Suprapubic skin (tissue), 4 donors: ENCODE results near the gene SLC24A4. TPM values are rescaled to one million over a fixed set of nuclear protein-coding genes. Genes with fewer than 3 reads are reported as not detected.

Experiments used
- DNase-seq, 2 donors: peaks; one replicate each; pipeline ENCODE4 v3.0.0-alpha.2; 2019; ENCODE audit warnings: low spot score in 2 of 2
- H3K27ac ChIP-seq: fragments of 200-600 bp; sonication (generic); one replicate; pipeline ENCODE4 v1.5.1; 2019
- H3K27me3 ChIP-seq: fragments of 200-600 bp; sonication (generic); one replicate; pipeline ENCODE4 v1.5.1; 2019
- H3K36me3 ChIP-seq: fragments of 200-600 bp; sonication (generic); one replicate; pipeline ENCODE4 v1.5.1; 2019
- H3K4me1 ChIP-seq: fragments of 200-600 bp; sonication (generic); one replicate; pipeline ENCODE4 v1.5.1; 2019
- H3K4me3 ChIP-seq: fragments of 200-600 bp; sonication (generic); one replicate; pipeline ENCODE4 v1.5.1; 2019; ENCODE audit warnings: mild to moderate bottlenecking
- H3K9me3 ChIP-seq: fragments of 200-600 bp; sonication (generic); one replicate; pipeline ENCODE4 v1.5.1; 2019
- CTCF ChIP-seq, 2 donors: fragments of 200-600 bp in 1 of 2; fragments of 450-650 bp in 1 of 2; sonication (generic) in 1 of 2; IDR thresholded peaks; one replicate each; pipeline ENCODE4 v1.5.1; 2016 to 2019; ENCODE audit warnings: antibody characterized with exemption in 2 of 2, mild to moderate bottlenecking in 1 of 2, moderate library complexity in 1 of 2
- EP300 ChIP-seq: sonication (generic); formaldehyde crosslinking; IDR thresholded peaks from one replicate; pipeline ENCODE4 v1.6.1; 2017; ENCODE audit warnings: antibody characterized with exemption
- POLR2A ChIP-seq, 2 donors: fragments of 450-650 bp; IDR thresholded peaks; one replicate each; pipeline ENCODE4 v1.6.1; 2017; ENCODE audit warnings: antibody characterized with exemption in 2 of 2, mild to moderate bottlenecking in 2 of 2, moderate library complexity in 2 of 2
- POLR2AphosphoS5 ChIP-seq, 3 donors: sonication (generic); formaldehyde crosslinking; IDR thresholded peaks; one replicate each; pipeline ENCODE4 v1.6.1; 2017; ENCODE audit warnings: antibody characterized with exemption in 3 of 3
- WGBS: methylation state at CpG from one replicate; pipeline ENCODE4 v1.1.5; 2018; 5-methylcytosine and 5-hydroxymethylcytosine counted together
- total RNA-seq, 4 donors: library from RNA; depleted of rRNA; stranded (reverse); fragments of >200 nt; gene quantifications; one replicate each; pipeline ENCODE4 v1.1.0, GENCODE V29; 2016

SLC24A4 gene
- total RNA-seq, 4 donors from 2014 or later = 0.11 to 0.57 (median 0.34) TPM

DNA sequence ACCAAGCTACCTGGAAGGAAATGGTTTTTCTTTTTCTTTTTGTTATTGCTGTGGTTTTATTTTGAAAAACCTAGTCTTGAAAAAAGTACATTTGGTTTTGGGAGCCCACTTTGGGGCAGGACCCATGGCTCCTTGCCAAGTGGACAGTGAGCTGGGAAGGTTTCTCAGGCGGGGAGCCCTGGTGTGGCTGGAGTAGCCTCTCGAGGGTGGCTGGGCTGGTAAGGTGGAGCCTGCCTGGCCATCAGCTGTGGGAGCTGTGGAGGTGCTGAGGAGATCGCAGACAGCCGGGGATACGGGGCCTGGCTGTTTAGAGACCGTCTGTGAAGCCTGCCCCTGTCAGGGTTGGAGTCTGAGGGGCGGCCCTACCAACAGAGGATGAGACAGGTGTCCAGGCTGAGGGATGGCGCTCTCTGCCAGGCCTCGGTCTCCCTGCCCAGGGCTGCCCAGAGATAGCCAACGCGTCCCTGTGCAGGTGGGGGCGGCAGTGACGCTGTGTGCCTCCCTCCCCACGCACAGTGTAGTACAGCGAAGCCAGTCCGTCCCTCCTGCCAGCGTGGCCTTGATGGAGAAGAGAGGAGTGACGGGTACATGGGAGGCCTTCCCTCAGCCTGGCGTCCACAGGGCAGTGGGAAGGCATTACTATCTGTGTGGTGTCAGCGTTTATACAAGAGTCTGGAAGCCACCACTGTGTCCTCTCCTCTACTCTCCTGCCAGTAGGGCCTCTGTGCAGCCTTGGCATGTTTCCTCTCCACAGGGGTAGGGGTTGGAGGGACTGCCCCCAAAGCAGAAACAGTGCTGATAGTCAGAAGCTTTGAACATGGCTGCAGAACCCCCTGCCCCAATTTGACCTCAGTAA lies 196.5 kb downstream of the SLC24A4 start:
- 83% methylated on average over 14 of the region's 20 CpGs for WGBS

DNA sequence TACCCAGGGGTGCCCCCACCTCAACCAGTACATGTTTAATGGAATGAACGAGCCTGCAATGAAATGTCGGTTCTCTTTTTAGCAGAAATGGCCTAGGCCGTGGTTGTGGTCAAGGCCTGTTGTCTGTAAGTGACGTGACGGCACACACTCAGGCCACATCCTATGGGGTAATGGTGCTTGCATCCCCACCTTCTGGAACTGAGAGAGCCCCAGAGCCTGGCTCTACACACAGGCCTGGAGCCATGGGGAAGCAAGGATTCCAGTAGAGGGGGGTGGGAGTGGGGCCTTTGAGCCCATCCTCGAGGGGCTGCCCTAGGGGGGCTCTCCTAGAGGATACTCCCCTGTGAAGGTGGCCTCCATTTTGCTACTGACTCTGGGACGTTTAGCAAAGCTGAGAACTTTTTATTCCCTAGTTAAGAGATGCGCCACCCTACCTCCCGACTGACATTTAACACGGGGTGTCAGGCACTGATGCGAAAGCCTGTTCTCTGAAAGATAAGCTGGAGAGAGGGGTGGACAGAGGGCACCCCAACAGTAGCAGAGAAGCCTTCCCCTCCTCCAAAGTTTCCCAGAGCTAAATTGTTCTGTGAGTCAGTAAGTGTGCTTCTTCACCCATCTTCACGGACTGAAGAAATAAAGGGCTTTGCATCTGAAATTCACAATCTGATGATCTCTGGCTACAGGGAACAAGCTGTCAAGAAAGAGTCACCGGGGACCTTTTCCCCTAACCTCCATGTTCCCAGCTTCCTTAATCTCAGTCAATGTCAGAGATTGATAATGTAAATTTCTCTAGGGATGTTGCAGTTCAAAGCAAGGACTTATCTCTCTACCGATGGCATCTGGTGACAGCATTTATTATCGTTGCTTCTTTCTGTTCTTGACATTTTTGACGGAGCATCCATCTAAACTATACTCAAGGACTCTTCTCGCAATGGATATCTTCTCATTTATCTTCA lies 197.4 kb downstream of the SLC24A4 start:
- H3K9me3 ChIP-seq = no peaks in the 10 kb centered on the region
- TF ChIP-seq EP300 = no peak
- no peak for TF ChIP-seq POLR2AphosphoS5 (IDR thresholded peaks at IDR 0.05)
- TF ChIP-seq CTCF (IDR thresholded peaks at IDR 0.05) = no peak
- TF ChIP-seq POLR2A (IDR thresholded peaks at IDR 0.05) = no peak
- WGBS = 85% methylated on average over 16 of the region's 17 CpGs
- no peaks in the 10 kb centered on the region for H3K36me3 ChIP-seq
- H3K27me3 ChIP-seq = no peaks in the 10 kb centered on the region
- no peak overlapping the region for H3K4me3 ChIP-seq
- DNase-seq = no peak
- peaks cover 7% of the 10 kb centered on the region for H3K4me1 ChIP-seq
- H3K27ac ChIP-seq = no peak overlapping the region

More for the DNA sequence above, 196.5 kb downstream of the SLC24A4 start:
- no peaks in the 10 kb centered on the region for H3K27me3 ChIP-seq
- H3K9me3 ChIP-seq = no peaks in the 10 kb centered on the region
- H3K36me3 ChIP-seq = no peaks in the 10 kb centered on the region
- H3K4me3 ChIP-seq = no peak overlapping the region
- H3K4me1 ChIP-seq = peaks cover 3% of the 10 kb centered on the region
- no peak for DNase-seq
- H3K27ac ChIP-seq = no peak overlapping the region
- no peak for TF ChIP-seq CTCF (IDR thresholded peaks at IDR 0.05)
- TF ChIP-seq EP300 = no peak
- TF ChIP-seq POLR2AphosphoS5 (IDR thresholded peaks at IDR 0.05) = no peak
- TF ChIP-seq POLR2A (IDR thresholded peaks at IDR 0.05) = no peak

- 92% methylated on average over 2 of the region's 2 CpGs for WGBS
- Histone ChIP-seq H3K36me3 (no peaks in the 10 kb centered on the region), H3K27me3 (no peaks in the 10 kb centered on the region), H3K27ac (no peak overlapping the region), H3K4me3 (no peak overlapping the region), H3K9me3 (no peaks in the 10 kb centered on the region), H3K4me1 (peaks cover 7% of the 10 kb centered on the region)
- no peak for DNase-seq
- no peak for TF ChIP-seq EP300
- TF ChIP-seq POLR2A (IDR thresholded peaks at IDR 0.05) = no peak
- no peak for TF ChIP-seq POLR2AphosphoS5 (IDR thresholded peaks at IDR 0.05)
Measured at GRCh38 chr14:92521058-92521415, 198.1 kb downstream of the SLC24A4 start.

GRCh38 chr14:92523752-92524151 lies 200.8 kb downstream of the SLC24A4 start:
- Histone ChIP-seq H3K36me3 (no peaks in the 10 kb centered on the region), H3K4me1 (peaks cover 7% of the 10 kb centered on the region), H3K4me3 (no peak overlapping the region), H3K27ac (no peak overlapping the region), H3K9me3 (no peaks in the 10 kb centered on the region), H3K27me3 (no peaks in the 10 kb centered on the region)
- no peak for TF ChIP-seq POLR2A (IDR thresholded peaks at IDR 0.05)
- TF ChIP-seq POLR2AphosphoS5 (IDR thresholded peaks at IDR 0.05) = no peak
- TF ChIP-seq CTCF (IDR thresholded peaks at IDR 0.05) = no peak
- no peak for TF ChIP-seq EP300
- 91% methylated on average over 6 of the region's 6 CpGs for WGBS
- DNase-seq = no peak

DNA sequence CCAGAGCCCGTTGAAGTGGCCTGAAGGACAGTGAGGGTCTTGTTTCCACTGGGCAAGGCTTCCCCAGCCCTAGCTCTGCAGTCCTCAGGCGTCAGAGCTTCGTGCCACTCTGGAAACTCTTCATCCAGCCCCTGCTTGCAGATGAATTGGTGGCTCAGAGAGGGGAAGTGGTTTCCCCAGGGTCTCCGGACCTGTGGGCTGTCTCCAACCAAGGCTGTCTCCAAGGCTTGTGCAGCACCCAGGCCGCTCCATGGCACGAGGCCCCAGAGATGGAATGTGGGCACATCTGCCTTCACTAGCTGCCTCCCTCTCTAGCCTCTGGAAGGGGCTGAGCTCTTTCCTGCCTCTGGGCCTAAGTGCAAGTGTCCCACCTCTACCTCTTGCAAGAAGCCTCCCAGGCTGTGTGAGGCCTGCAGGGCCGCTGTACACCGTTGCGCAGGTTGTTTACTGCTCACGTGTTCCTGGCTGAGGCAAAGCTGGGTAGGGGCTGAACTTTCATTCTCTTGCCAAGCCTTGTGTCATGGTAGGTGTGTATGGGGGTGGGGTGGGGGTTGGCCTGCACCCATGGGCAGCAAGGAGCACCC lies 201.7 kb downstream of the SLC24A4 start:
- Histone ChIP-seq H3K36me3 (no peaks in the 10 kb centered on the region), H3K9me3 (no peaks in the 10 kb centered on the region), H3K4me1 (peaks cover 7% of the 10 kb centered on the region), H3K27ac (no peak overlapping the region), H3K27me3 (no peaks in the 10 kb centered on the region), H3K4me3 (no peak overlapping the region)
- TF ChIP-seq CTCF (IDR thresholded peaks at IDR 0.05) (no peak), EP300 (no peak), POLR2A (IDR thresholded peaks at IDR 0.05) (no peak), POLR2AphosphoS5 (IDR thresholded peaks at IDR 0.05) (no peak)
- no peak for DNase-seq
- WGBS = 71% methylated on average over 6 of the region's 10 CpGs
